IMR-90 (cell line): ENCODE data around the gene ISCA2. TPM values are rescaled to one million over a fixed set of nuclear protein-coding genes. Genes with fewer than 3 reads are reported as not detected.

Experiments
- ATAC-seq: fragments of 200-7000 bp; cut with Tn5 transposase; 2 replicates; pipeline ENCODE4 v1.9.1; 2020; ENCODE audit warnings: low read depth, mild to moderate bottlenecking, moderate library complexity
- BruUV-seq: library from RNA; stranded (reverse); fragments of 400-500 nt; replicated peaks from 2 replicates; lab custom pipeline; 2021; lab: Mats Ljungman, UMichigan
- CTCF ChIA-PET: fragments of 300-600 bp; formaldehyde crosslinking; extraction: SDS; loops from one replicate; lab custom pipeline; 2021; ENCODE audit warnings: antibody characterized with exemption; lab: Yijun Ruan, JAX
- POLR2A ChIA-PET: fragments of 300-600 bp; sonication (Branson Sonifier 250); formaldehyde crosslinking; loops from one replicate; lab custom pipeline; 2022; ENCODE audit warnings: antibody characterized with exemption; ENCODE audit not compliant: unreplicated experiment; lab: Charles Lee
- DNase-seq: peaks from one replicate; pipeline ENCODE4 v3.0.0; 2013
- H2AFZ ChIP-seq: replicated peaks from 2 replicates; pipeline ENCODE3; 2013; ENCODE audit warnings: low read length, mild to moderate bottlenecking; ENCODE audit not compliant: poor library complexity
- H2AK5ac ChIP-seq: 2 replicates; pipeline ENCODE4 v1.6.1; 2013; ENCODE audit warnings: low read depth, low read length, inconsistent platforms
- H2AK9ac ChIP-seq: replicated peaks from 2 replicates; pipeline ENCODE3; 2013; ENCODE audit warnings: mild to moderate bottlenecking, low read depth, low read length, moderate library complexity; ENCODE audit not compliant: poor library complexity
- H2BK120ac ChIP-seq: 2 replicates; pipeline ENCODE4 v1.6.1; 2013; ENCODE audit warnings: low read depth, low read length, inconsistent platforms
- H2BK15ac ChIP-seq: 3 replicates; pipeline ENCODE4 v1.6.1; 2013; ENCODE audit warnings: low read depth, low read length, inconsistent platforms
- H2BK20ac ChIP-seq: 2 replicates; pipeline ENCODE4 v1.6.1; 2013; ENCODE audit warnings: low read depth, mild to moderate bottlenecking, inconsistent platforms, low read length, moderate library complexity
- H2BK5ac ChIP-seq: 2 replicates; pipeline ENCODE4 v1.6.1; 2013; ENCODE audit warnings: mild to moderate bottlenecking, low read depth, low read length, inconsistent platforms; ENCODE audit not compliant: poor library complexity, severe bottlenecking
- H3K14ac ChIP-seq: replicated peaks from 2 replicates; pipeline ENCODE4 v1.6.1; 2013; ENCODE audit warnings: low read depth, low read length, inconsistent platforms
- H3K18ac ChIP-seq: 2 replicates; pipeline ENCODE4 v1.6.1; 2013; ENCODE audit warnings: low read depth, low read length, control low read depth
- H3K23ac ChIP-seq: 2 replicates; pipeline ENCODE4 v1.6.1; 2013; ENCODE audit warnings: low read depth, low read length, inconsistent platforms
- H3K27ac ChIP-seq: 2 replicates; pipeline ENCODE4 v1.5.1; 2013; ENCODE audit warnings: mild to moderate bottlenecking, control low read depth, low read length; ENCODE audit not compliant: insufficient read depth
- H3K27me3 ChIP-seq: 2 replicates; pipeline ENCODE4 v1.6.1; 2013; ENCODE audit warnings: low read length; ENCODE audit not compliant: control insufficient read depth, insufficient read depth
- H3K36me3 ChIP-seq: 2 replicates; pipeline ENCODE4 v1.6.1; 2013; ENCODE audit warnings: low read length, mixed read lengths; ENCODE audit not compliant: control insufficient read depth, insufficient read depth
- H3K4ac ChIP-seq: 2 replicates; pipeline ENCODE4 v1.6.1; 2013; ENCODE audit warnings: low read depth, low read length, inconsistent platforms
- H3K4me1 ChIP-seq: 2 replicates; pipeline ENCODE4 v1.6.1; 2013; ENCODE audit warnings: low read length, mixed read lengths; ENCODE audit not compliant: control insufficient read depth, insufficient read depth
- H3K4me2 ChIP-seq: 2 replicates; pipeline ENCODE4 v1.6.1; 2013; ENCODE audit warnings: low read depth, mild to moderate bottlenecking, control low read depth, low read length, moderate library complexity
- H3K4me3 ChIP-seq: 2 replicates; pipeline ENCODE4 v1.5.1; 2013; ENCODE audit warnings: low read depth, mild to moderate bottlenecking, control low read depth, low read length, moderate library complexity; ENCODE audit not compliant: insufficient read depth
- H3K56ac ChIP-seq: 2 replicates; pipeline ENCODE4 v1.6.1; 2013; ENCODE audit warnings: low read length, inconsistent platforms; ENCODE audit not compliant: insufficient read depth; ENCODE audit errors: extremely low read depth
- H3K79me1 ChIP-seq, 2 experiments: 2 replicates each; pipeline ENCODE4 v1.6.1; 2013; ENCODE audit warnings: low read length in 2 of 2, inconsistent platforms in 1 of 2, low read depth in 1 of 2
- H3K9ac ChIP-seq: 2 replicates; pipeline ENCODE4 v1.6.1; 2013; ENCODE audit warnings: low read depth, low read length, control low read depth
- H3K9me1 ChIP-seq: 2 replicates; pipeline ENCODE4 v1.6.1; 2013; ENCODE audit warnings: low read length, inconsistent platforms; ENCODE audit not compliant: insufficient read depth
- H3K9me3 ChIP-seq: 2 replicates; pipeline ENCODE4 v1.6.1; 2013; ENCODE audit warnings: low read length; ENCODE audit not compliant: control insufficient read depth, insufficient read depth
- H4K20me1 ChIP-seq: 2 replicates; pipeline ENCODE4 v1.6.1; 2013; ENCODE audit warnings: low read length, inconsistent platforms; ENCODE audit not compliant: insufficient read depth
- H4K5ac ChIP-seq: 2 replicates; pipeline ENCODE4 v1.6.1; 2013; ENCODE audit warnings: mild to moderate bottlenecking, low read depth, low read length, control low read depth
- H4K8ac ChIP-seq, 2 experiments: 2 replicates each; pipeline ENCODE4 v1.6.1; 2013; ENCODE audit warnings: low read depth in 2 of 2, low read length in 2 of 2, control low read depth in 1 of 2, inconsistent platforms in 1 of 2
- H4K91ac ChIP-seq: 2 replicates; pipeline ENCODE4 v1.6.1; 2013; ENCODE audit warnings: low read depth, low read length, inconsistent platforms; ENCODE audit not compliant: insufficient read depth
- BHLHE40 ChIP-seq: fragments of 150-350 bp; IDR thresholded peaks from 2 replicates; pipeline ENCODE4 v1.6.1; 2016; ENCODE audit warnings: mild to moderate bottlenecking, low read depth, low read length
- CEBPB ChIP-seq: IDR thresholded peaks from 2 replicates; pipeline ENCODE4 v1.6.1; 2012; ENCODE audit warnings: low read depth, low read length, improper control_type of control experiment
- CHD1 ChIP-seq: IDR thresholded peaks from 2 replicates; pipeline ENCODE4 v1.6.1; 2012; ENCODE audit warnings: low read depth, low read length, improper control_type of control experiment
- CTCF ChIP-seq: conservative IDR thresholded peaks from 2 replicates; pipeline ENCODE4 v1.5.1; 2012; ENCODE audit warnings: mild to moderate bottlenecking, low read depth, low read length, improper control_type of control experiment
- ELK1 ChIP-seq: fragments of 150-350 bp; IDR thresholded peaks from 2 replicates; pipeline ENCODE4 v1.6.1; 2016; ENCODE audit warnings: low read depth, mild to moderate bottlenecking, low read length, moderate library complexity, borderline replicate concordance
- MAZ ChIP-seq: IDR thresholded peaks from 2 replicates; pipeline ENCODE4 v1.6.1; 2012; ENCODE audit warnings: low read depth, mild to moderate bottlenecking, low read length, improper control_type of control experiment, moderate library complexity, borderline replicate concordance
- MXI1 ChIP-seq: IDR thresholded peaks from 2 replicates; pipeline ENCODE4 v1.6.1; 2012; ENCODE audit warnings: low read depth, mild to moderate bottlenecking, low read length, moderate library complexity, borderline replicate concordance
- POLR2A ChIP-seq: IDR thresholded peaks from 2 replicates; pipeline ENCODE4 v1.6.1; 2012; ENCODE audit warnings: mild to moderate bottlenecking, low read depth, low read length
- RCOR1 ChIP-seq: IDR thresholded peaks from 2 replicates; pipeline ENCODE4 v1.6.1; 2012; ENCODE audit warnings: mild to moderate bottlenecking, low read length, improper control_type of control experiment; ENCODE audit not compliant: insufficient replicate concordance
- SMC3 ChIP-seq: fragments of 150-350 bp; IDR thresholded peaks from 2 replicates; pipeline ENCODE4 v1.6.1; 2016; ENCODE audit warnings: low read depth, mild to moderate bottlenecking, antibody characterized with exemption, low read length, moderate library complexity
- WGBS, 2 experiments: methylation state at CpG; one replicate each; pipeline versions ENCODE4 v1.1.5 to v1.1.7; 2013; ENCODE audit warnings: missing lambda C conversion rate in 2 of 2; ENCODE audit not compliant: insufficient read length in 1 of 2; ENCODE audit errors: extremely low coverage in 2 of 2; 5-methylcytosine and 5-hydroxymethylcytosine counted together
- dilution Hi-C: fragments of 300-500 bp; cut with HindIII; formaldehyde crosslinking; loops from one replicate; pipeline ENCODE4 v1.14.3; 2018; ENCODE audit warnings: low sequenced_read_pairs; ENCODE audit not compliant: unreplicated experiment
- in situ Hi-C: fragments of 300-500 bp; cut with MboI; formaldehyde crosslinking; loops from 3 replicates; pipeline ENCODE4 v1.14.3; 2019; ENCODE audit warnings: low sequenced_read_pairs, inconsistent platforms, mixed read lengths
- intact Hi-C: fragments of 100-400 bp; cut with micrococcal nuclease; formaldehyde crosslinking; loops from 2 replicates; pipeline ENCODE4 v1.10.0; 2022
- polyA plus RNA-seq, 3 experiments: library from polyadenylated mRNA; depleted of rRNA; stranded (reverse); fragments of >200 nt; gene quantifications; 2 replicates each; pipeline ENCODE4 v1.2.3, GENCODE V29; 2012; ENCODE audit warnings: low replicate concordance in 1 of 3
- total RNA-seq: library from RNA; depleted of rRNA; stranded (reverse); fragments of >200 nt; gene quantifications from 2 replicates; pipeline ENCODE4 v1.2.3, GENCODE V29; 2012

ISCA2 gene
- total and polyA plus RNA-seq, 2 of the 4 experiments (the other 2 are of a cell fraction) = 5.4 to 25.7 TPM

GRCh38 chr14:74486164-74486563 is 7.4 kb upstream of the ISCA2 start:
- WGBS, 2 experiments = no CpG with 5 or more reads among the region's 3 CpGs
- no peak overlapping the region for H2AFZ ChIP-seq
- H3K9me1 ChIP-seq = peaks cover 6% of the 10 kb centered on the region; the same call in 1 of the 2 replicates
- H3K23ac ChIP-seq = no peak overlapping the region
- intact Hi-C loops (no loop called here), dilution Hi-C loops (no loop called here), in situ Hi-C loops (no loop called here)
- no peak overlapping the region for H3K9ac ChIP-seq
- H2AK5ac ChIP-seq = no peak overlapping the region
- H4K8ac ChIP-seq = no peak overlapping the region
- H3K14ac ChIP-seq = no peak overlapping the region
- CTCF ChIA-PET = no interaction called here
- H3K79me1 ChIP-seq = peaks cover 9 to 21% of the 10 kb centered on the region in 2 experiments; a peak in 3 of 4 replicates
- peaks cover 6% of the 10 kb centered on the region for H3K4me1 ChIP-seq
- no peak overlapping the region for H2BK120ac ChIP-seq
- DNase-seq = no peak
- no peak overlapping the region for H3K4me2 ChIP-seq
- H3K4me3 ChIP-seq = no peak overlapping the region
- H4K20me1 ChIP-seq = peaks cover 3% of the 10 kb centered on the region; the same call in 1 of the 2 replicates
- ATAC-seq = no peak
- H2BK20ac ChIP-seq = 0 out of 2 replicates have a peak overlapping the region, but pooled peaks have one; percentile 1
- no peak overlapping the region for H2AK9ac ChIP-seq
- H3K9me3 ChIP-seq = no peaks in the 10 kb centered on the region
- H3K18ac ChIP-seq = no peak overlapping the region
- H4K91ac ChIP-seq = no peak overlapping the region
- POLR2A ChIA-PET = no interaction called here
- H2BK15ac ChIP-seq = no peak overlapping the region
- H3K56ac ChIP-seq = no peak overlapping the region
- no TSS peak for BruUV-seq
- no peak overlapping the region for H3K4ac ChIP-seq
- H3K27me3 ChIP-seq = no peaks in the 10 kb centered on the region
- H4K5ac ChIP-seq = no peak overlapping the region
- no peak for TF ChIP-seq BHLHE40
- TF ChIP-seq RCOR1 = no peak
- no peak for TF ChIP-seq POLR2A
- no peak for TF ChIP-seq MAZ
- no peak for TF ChIP-seq CHD1
- no peak for TF ChIP-seq CTCF
- TF ChIP-seq ELK1 = no peak
- TF ChIP-seq SMC3 = no peak
- no peak for TF ChIP-seq MXI1
- TF ChIP-seq CEBPB = no peak
- peaks cover 8% of the 10 kb centered on the region; the same call in 1 of the 2 replicates for H3K36me3 ChIP-seq
- no peak overlapping the region for H2BK5ac ChIP-seq
- no peak overlapping the region for H3K27ac ChIP-seq
